Kidney epithelial cell (primary cell): ENCODE measurements around the gene UBE2G1. TPM values are rescaled to one million over a fixed set of nuclear protein-coding genes. Genes with fewer than 3 reads are reported as not detected.

Source experiments
- DNase-seq: peaks from one replicate; pipeline ENCODE4 v3.0.0-alpha.2; 2010; ENCODE audit warnings: low read depth
- H3K27me3 ChIP-seq: 2 replicates; pipeline ENCODE4 v1.6.0; 2011; ENCODE audit warnings: low read length; ENCODE audit not compliant: control insufficient read depth, insufficient read depth
- H3K36me3 ChIP-seq: 2 replicates; pipeline ENCODE4 v1.5.1; 2011; ENCODE audit warnings: low read length; ENCODE audit not compliant: control insufficient read depth, insufficient read depth
- H3K4me3 ChIP-seq: 2 replicates; pipeline ENCODE4 v1.5.1; 2011; ENCODE audit warnings: low read depth, mild to moderate bottlenecking, control low read depth, low read length
- CTCF ChIP-seq: IDR thresholded peaks from 2 replicates; pipeline ENCODE4 v1.5.1; 2011; ENCODE audit warnings: mild to moderate bottlenecking, moderate library complexity, low read length, control low read depth, inconsistent platforms; ENCODE audit not compliant: insufficient read depth, poor library complexity, severe bottlenecking
- total RNA-seq: library from RNA; depleted of rRNA; stranded (reverse); fragments of >200 nt; gene quantifications from 2 replicates; pipeline ENCODE4 v1.2.3, GENCODE V29; 2015

The UBE2G1 gene
- total RNA-seq, 1 donor from 2014 or later, result 57.3 TPM

- peak; percentile 9 for DNase-seq
- Histone ChIP-seq H3K4me3 (no peak overlapping the region), H3K27me3 (no peaks in the 10 kb centered on the region), H3K36me3 (no peaks in the 10 kb centered on the region)
- no peak for TF ChIP-seq CTCF
These were observed 28.0 kb upstream of the UBE2G1 start for GRCh38 chr17:4394208-4395110.

GRCh38 chr17:4393806-4394205 is 27.3 kb upstream of the UBE2G1 start:
- no peaks in the 10 kb centered on the region for H3K36me3 ChIP-seq
- TF ChIP-seq CTCF, result no peak
- no peaks in the 10 kb centered on the region for H3K27me3 ChIP-seq
- H3K4me3 ChIP-seq, result no peak overlapping the region
- DNase-seq, result no peak

- no peak for TF ChIP-seq CTCF
- Histone ChIP-seq H3K36me3 (no peaks in the 10 kb centered on the region), H3K27me3 (no peaks in the 10 kb centered on the region), H3K4me3 (no peak overlapping the region)
- no peak for DNase-seq
These were observed 22.6 kb upstream of the UBE2G1 start for GRCh38 chr17:4389079-4389478.

GRCh38 chr17:4387137-4387536 is 20.7 kb upstream of the UBE2G1 start:
- no peak for DNase-seq
- Histone ChIP-seq H3K27me3 (no peaks in the 10 kb centered on the region), H3K36me3 (no peaks in the 10 kb centered on the region), H3K4me3 (no peak overlapping the region)
- TF ChIP-seq CTCF, result no peak

GRCh38 chr17:4386406-4386805 is 19.9 kb upstream of the UBE2G1 start:
- H3K4me3 ChIP-seq, result no peak overlapping the region
- no peaks in the 10 kb centered on the region for H3K36me3 ChIP-seq
- TF ChIP-seq CTCF, result no peak
- peaks cover 2% of the 10 kb centered on the region for H3K27me3 ChIP-seq
- no peak for DNase-seq
